ENCODE data around the gene TIE1. TPM values are rescaled to one million over a fixed set of nuclear protein-coding genes. Genes with fewer than 3 reads are reported as not detected.

TIE1 gene
- total and polyA plus RNA-seq, 2 donors (not counting 1 experiment from before 2014, with no cell fraction given), result 0.02 TPM; not detected in 1

GRCh38 chr1:43279666-43280065 is 21.1 kb upstream of the TIE1 start:
- H3K27me3 ChIP-seq (ENCODE audit: control insufficient read depth, insufficient read depth, low read length), result no peaks in the 10 kb centered on the region
- no peak for TF ChIP-seq CTCF (conservative IDR thresholded peaks at IDR 0.05 in 1 of 2, IDR thresholded peaks at IDR 0.05 in 1 of 2; ENCODE audit: low read depth in 1 of 2, low read length in 2 of 2)
- no peak for TF ChIP-seq EZH2 (IDR thresholded peaks at IDR 0.05; ENCODE audit: low read length, missing control alignments)
- no peaks in the 10 kb centered on the region for H3K4me1 ChIP-seq (ENCODE audit: control insufficient read depth, extremely low read depth, insufficient read depth, low read length)
- H3K9ac ChIP-seq (ENCODE audit: insufficient read depth, low read length), result no peak overlapping the region
- no peaks in the 10 kb centered on the region for H3K36me3 ChIP-seq (ENCODE audit: control insufficient read depth, insufficient read depth, low read length)
- H3K79me2 ChIP-seq (ENCODE audit: control insufficient read depth, insufficient read depth, low read length), result no peaks in the 10 kb centered on the region
- no peak overlapping the region for H3K4me3 ChIP-seq (replicated peaks in 1 of 4; ENCODE audit: control extremely low read depth in 1 of 4, insufficient read depth in 1 of 4, low read depth in 3 of 4, low read length in 4 of 4)
- H2AFZ ChIP-seq (ENCODE audit: low read length), result no peak overlapping the region
- H3K4me2 ChIP-seq (ENCODE audit: extremely low read depth, insufficient read depth, low read length), result no peak overlapping the region
- H3K9me3 ChIP-seq (ENCODE audit: control insufficient read depth, insufficient read depth, low read depth, low read length), result no peaks in the 10 kb centered on the region
- no peaks in the 10 kb centered on the region for H4K20me1 ChIP-seq (ENCODE audit: control insufficient read depth, extremely low read depth, insufficient read depth, low read length)
- no peak for DNase-seq (ENCODE audit: low read depth in 2 of 2)
- no peak overlapping the region for H3K27ac ChIP-seq (ENCODE audit: insufficient read depth, low read length)

GRCh38 chr1:43280692-43281091 is 20.1 kb upstream of the TIE1 start:
- no peaks in the 10 kb centered on the region for H3K9me3 ChIP-seq (ENCODE audit: control insufficient read depth, insufficient read depth, low read depth, low read length)
- DNase-seq (ENCODE audit: low read depth in 2 of 2), result no peak
- H3K9ac ChIP-seq (ENCODE audit: insufficient read depth, low read length), result no peak overlapping the region
- H3K79me2 ChIP-seq (ENCODE audit: control insufficient read depth, insufficient read depth, low read length), result no peaks in the 10 kb centered on the region
- no peak overlapping the region for H3K4me2 ChIP-seq (ENCODE audit: extremely low read depth, insufficient read depth, low read length)
- no peak overlapping the region for H2AFZ ChIP-seq (ENCODE audit: low read length)
- H3K27me3 ChIP-seq (ENCODE audit: control insufficient read depth, insufficient read depth, low read length), result no peaks in the 10 kb centered on the region
- H3K4me1 ChIP-seq (ENCODE audit: control insufficient read depth, extremely low read depth, insufficient read depth, low read length), result no peaks in the 10 kb centered on the region
- H4K20me1 ChIP-seq (ENCODE audit: control insufficient read depth, extremely low read depth, insufficient read depth, low read length), result no peaks in the 10 kb centered on the region
- no peak for TF ChIP-seq EZH2 (IDR thresholded peaks at IDR 0.05; ENCODE audit: low read length, missing control alignments)
- no peak for TF ChIP-seq CTCF (conservative IDR thresholded peaks at IDR 0.05 in 1 of 2, IDR thresholded peaks at IDR 0.05 in 1 of 2; ENCODE audit: low read depth in 1 of 2, low read length in 2 of 2)
- H3K36me3 ChIP-seq (ENCODE audit: control insufficient read depth, insufficient read depth, low read length), result no peaks in the 10 kb centered on the region
- no peak overlapping the region for H3K4me3 ChIP-seq (replicated peaks in 1 of 4; ENCODE audit: control extremely low read depth in 1 of 4, insufficient read depth in 1 of 4, low read depth in 3 of 4, low read length in 4 of 4)
- no peak overlapping the region for H3K27ac ChIP-seq (ENCODE audit: insufficient read depth, low read length)

- no peak overlapping the region for H3K9ac ChIP-seq (ENCODE audit: insufficient read depth, low read length)
- no peaks in the 10 kb centered on the region for H3K4me1 ChIP-seq (ENCODE audit: control insufficient read depth, extremely low read depth, insufficient read depth, low read length)
- H3K4me2 ChIP-seq (ENCODE audit: extremely low read depth, insufficient read depth, low read length), result no peak overlapping the region
- H3K27ac ChIP-seq (ENCODE audit: insufficient read depth, low read length), result no peak overlapping the region
- no peaks in the 10 kb centered on the region for H3K9me3 ChIP-seq (ENCODE audit: control insufficient read depth, insufficient read depth, low read depth, low read length)
- TF ChIP-seq EZH2 (IDR thresholded peaks at IDR 0.05; ENCODE audit: low read length, missing control alignments), result no peak
- TF ChIP-seq CTCF (conservative IDR thresholded peaks at IDR 0.05 in 1 of 2, IDR thresholded peaks at IDR 0.05 in 1 of 2; ENCODE audit: low read depth in 1 of 2, low read length in 2 of 2), result no peak
- no peaks in the 10 kb centered on the region for H3K36me3 ChIP-seq (ENCODE audit: control insufficient read depth, insufficient read depth, low read length)
- no peaks in the 10 kb centered on the region for H3K79me2 ChIP-seq (ENCODE audit: control insufficient read depth, insufficient read depth, low read length)
- no peak overlapping the region for H3K4me3 ChIP-seq (replicated peaks in 1 of 4; ENCODE audit: control extremely low read depth in 1 of 4, insufficient read depth in 1 of 4, low read depth in 3 of 4, low read length in 4 of 4)
- DNase-seq (ENCODE audit: low read depth in 2 of 2), result no peak
- H3K27me3 ChIP-seq (ENCODE audit: control insufficient read depth, insufficient read depth, low read length), result peaks cover 3% of the 10 kb centered on the region
- no peaks in the 10 kb centered on the region for H4K20me1 ChIP-seq (ENCODE audit: control insufficient read depth, extremely low read depth, insufficient read depth, low read length)
- no peak overlapping the region for H2AFZ ChIP-seq (ENCODE audit: low read length)
These were observed 18.3 kb upstream of the TIE1 start for GRCh38 chr1:43282220-43283195.
